ENCODE measurements around the gene TCFL5. TPM values are rescaled to one million over a fixed set of nuclear protein-coding genes. Genes with fewer than 3 reads are reported as not detected.

TCFL5 gene
- total and polyA plus RNA-seq, 2 donors (not counting 3 experiments of a cell fraction or from before 2014, with no cell fraction given), result 4.4 to 11.1 TPM

- no peaks in the 10 kb centered on the region for H3K9me3 ChIP-seq (replicated peaks; ENCODE audit: control insufficient read depth, insufficient read depth, low read length)
- intact Hi-C loops (cut with micrococcal nuclease) (no loop called here), dilution Hi-C loops (cut with MboI; ENCODE audit: extremely low pct_ligation_motif_present, low sequenced_read_pairs) (no loop called here)
- no peaks in the 10 kb centered on the region for H3K4me1 ChIP-seq (ENCODE audit: control insufficient read depth, extremely low read depth, insufficient read depth, low read length)
- no peak overlapping the region for H3K9ac ChIP-seq (replicated peaks; ENCODE audit: extremely low read depth, insufficient read depth, low read length)
- TF ChIP-seq GATA2 (IDR thresholded peaks at IDR 0.05; ENCODE audit: insufficient read depth, insufficient read length, low read depth, low read length) (no peak), POLR2AphosphoS5 (IDR thresholded peaks at IDR 0.05; ENCODE audit: insufficient read depth, low read depth, low read length) (no peak), JUN (IDR thresholded peaks at IDR 0.05; ENCODE audit: borderline replicate concordance, insufficient read depth, insufficient read length, low read depth) (no peak), POLR2A (IDR thresholded peaks at IDR 0.05; ENCODE audit: low read depth, low read length) (no peak), MAX (IDR thresholded peaks at IDR 0.05; ENCODE audit: insufficient read depth, insufficient read length) (no peak), FOS (IDR thresholded peaks at IDR 0.05; ENCODE audit: borderline replicate concordance, insufficient read depth, low read length) (no peak), CTCF (IDR thresholded peaks at IDR 0.05; ENCODE audit: extremely low read depth in 1 of 2, insufficient read depth in 1 of 2, low read depth in 1 of 2, low read length in 2 of 2) (no peak), MYC (IDR thresholded peaks at IDR 0.05; ENCODE audit: low read depth, low read length) (no peak), EZH2 (IDR thresholded peaks at IDR 0.05; ENCODE audit: borderline replicate concordance, low read depth, low read length, severe bottlenecking) (no peak)
- ChIA-PET CTCF (interaction anchor here (1.2 to 3.6 kb wide), 7 partner anchors 10 to 107 kb away, joined by 3 to 21 read pairs (median 6); partner anchors contain the start of gene SLC17A9), POLR2A (no interaction called here)
- peaks cover 3% of the 10 kb centered on the region for H3K79me2 ChIP-seq (ENCODE audit: control insufficient read depth, insufficient read depth, low read length)
- FAIRE-seq, result no peak
- no peak overlapping the region for H2AFZ ChIP-seq (ENCODE audit: low read depth, low read length)
- H3K4me2 ChIP-seq (ENCODE audit: insufficient read depth, low read length), result no peak overlapping the region
- H3K4me3 ChIP-seq (replicated peaks in 1 of 3; ENCODE audit: insufficient read depth in 1 of 3, low read depth in 1 of 3, low read length in 3 of 3), result no peak overlapping the region
- H3K27ac ChIP-seq (ENCODE audit: insufficient read depth, low read depth, low read length), result no peak overlapping the region
- BruUV-seq (replicated peaks), result no TSS peak
- no peaks in the 10 kb centered on the region for H3K9me1 ChIP-seq (replicated peaks; ENCODE audit: control insufficient read depth, extremely low read depth, insufficient read depth, low read length)
- no peak for DNase-seq (ENCODE audit: low read depth, low spot score)
- H3K36me3 ChIP-seq (ENCODE audit: control insufficient read depth in 2 of 2, extremely low read depth in 1 of 2, insufficient read depth in 2 of 2, low read length in 2 of 2), result peaks cover 30 to 31% of the 10 kb centered on the region in 2 experiments
- no peaks in the 10 kb centered on the region for H3K27me3 ChIP-seq (ENCODE audit: control insufficient read depth in 2 of 2, insufficient read depth in 2 of 2, low read length in 2 of 2)
- no peaks in the 10 kb centered on the region for H4K20me1 ChIP-seq (replicated peaks; ENCODE audit: control insufficient read depth, extremely low read depth, insufficient read depth, low read length)
These were observed 40.3 kb upstream of the TCFL5 start for GRCh38 chr20:62901891-62902290.

Measured in endothelial cell of umbilical vein (primary cell).